Stimulated activated CD4-positive, alpha-beta T cell treated with anti-CD3 and anti-CD28 coated beads, Interleukin-4, amount 100 ng/mL, for 24 hours (primary cell): ENCODE data around the gene CCDC63.
"Not testable (repeated sequence)": the region's sequence is repeated elsewhere in the genome, so short reads cannot be mapped to it uniquely, and the experiment has no call there.

Experiments
- DNase-seq: peaks from one replicate; pipeline ENCODE4 v3.0.0-alpha.2; 2020

Gene CCDC63

DNA sequence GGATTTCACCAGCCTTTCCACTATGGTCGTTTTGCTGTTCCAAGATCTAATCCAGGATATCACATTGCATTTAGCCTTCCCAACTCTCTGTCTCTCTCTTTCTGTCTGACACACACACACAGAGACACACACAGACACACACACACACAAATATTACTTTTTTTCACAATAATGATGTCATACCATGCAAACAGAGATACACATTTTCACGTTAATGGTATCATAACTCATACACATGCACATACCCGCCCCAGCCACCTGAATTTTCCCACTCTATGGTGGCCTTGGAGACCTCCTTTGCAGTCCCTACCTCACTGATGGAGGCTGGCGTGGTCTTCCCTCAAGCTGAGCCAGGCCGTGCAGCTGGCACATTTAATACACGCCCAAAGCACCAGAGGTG, 80.8 kb downstream of the CCDC63 start:
- no peak for DNase-seq

GRCh38 chr12:110928700-110929099, 81.9 kb downstream of the CCDC63 start:
- DNase-seq = no peak

DNA sequence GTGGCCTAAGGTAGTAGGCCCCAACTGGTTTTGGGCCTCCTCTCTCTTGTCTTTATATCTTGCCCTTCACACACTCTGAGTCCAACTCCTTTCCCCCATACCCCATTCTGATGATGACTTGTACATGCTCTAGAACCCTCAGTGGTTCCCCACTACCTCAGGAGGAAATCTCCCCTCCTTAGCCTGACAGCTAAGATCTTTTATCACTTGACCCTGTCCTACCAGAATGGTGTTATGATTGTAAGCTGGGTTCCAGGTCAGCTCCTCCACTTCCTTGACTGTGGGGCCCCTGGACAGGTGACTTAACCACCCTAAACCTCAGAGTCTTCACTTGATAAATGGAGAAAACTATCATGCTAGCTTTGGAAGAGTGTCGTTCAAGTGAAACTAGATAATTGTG, 83.0 kb downstream of the CCDC63 start:
- DNase-seq = no peak

DNA sequence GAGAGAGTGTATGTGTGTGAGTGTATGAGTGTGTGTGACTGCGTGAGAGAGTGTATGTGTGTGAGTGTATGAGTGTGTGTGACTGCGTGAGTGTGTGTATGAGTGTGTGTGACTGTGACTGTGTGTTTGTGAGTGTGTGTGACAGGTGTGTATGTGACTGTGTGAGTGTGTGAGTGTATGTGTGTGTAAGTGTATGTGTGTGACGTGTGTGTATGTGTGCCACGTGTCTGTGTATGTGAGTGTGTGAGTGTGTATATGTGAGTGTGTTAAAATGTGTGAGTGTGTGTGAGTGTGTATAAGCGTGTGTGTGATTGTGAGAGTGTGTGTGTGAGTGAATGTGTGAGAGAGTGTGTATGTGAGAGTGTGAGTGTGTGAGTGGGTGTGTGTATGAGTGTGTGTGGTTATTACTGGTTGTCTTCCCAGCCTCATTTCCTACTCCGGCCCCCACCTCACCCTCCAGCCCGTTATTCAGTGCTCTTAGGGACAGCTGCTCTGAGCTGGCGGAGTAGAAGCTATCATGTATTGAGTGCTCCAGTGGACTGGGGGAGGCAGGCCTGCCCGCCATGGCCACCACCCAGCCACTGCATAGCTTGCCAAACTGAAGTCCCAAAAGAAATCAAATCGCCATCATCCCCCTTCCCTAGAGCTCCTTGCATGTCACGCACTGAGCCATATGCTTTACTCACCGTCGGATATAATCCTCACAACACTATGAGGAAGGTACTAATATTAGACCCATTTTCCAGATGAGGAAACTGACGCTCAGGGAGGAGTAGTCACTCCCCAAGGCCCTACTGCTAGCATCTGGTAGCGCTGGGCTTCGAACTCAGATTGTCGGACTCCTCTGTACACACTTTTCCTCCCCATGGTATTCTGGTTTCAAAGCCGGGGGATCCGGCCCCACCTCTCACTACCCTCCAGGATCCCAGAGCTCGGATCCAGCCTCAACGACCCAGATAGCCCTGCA, 83.8 kb downstream of the CCDC63 start:
- no peak for DNase-seq

GRCh38 chr12:110931315-110931728, 84.5 kb downstream of the CCDC63 start:
- DNase-seq = no peak

DNA sequence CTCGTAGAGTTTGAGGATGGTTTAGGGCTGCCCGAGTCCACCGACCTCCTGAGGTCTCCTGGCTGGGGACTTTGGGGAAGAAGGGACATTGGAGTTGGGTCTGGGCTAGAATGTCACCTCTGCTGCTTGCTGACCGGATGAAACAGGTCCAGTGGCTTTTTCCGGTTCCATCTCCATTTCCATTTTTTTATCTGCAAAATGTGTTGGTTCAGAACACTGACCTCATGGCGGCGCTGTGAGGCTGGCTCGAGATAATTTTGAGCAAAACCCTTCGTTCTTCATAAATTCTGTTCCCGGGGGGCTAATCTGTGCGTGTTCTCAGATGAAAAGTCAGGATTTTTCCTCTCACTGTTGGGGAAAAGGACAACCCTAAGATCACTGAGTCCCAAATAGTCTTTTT, 85.3 kb downstream of the CCDC63 start:
- DNase-seq = no peak

GRCh38 chr12:110933326-110933974, 86.7 kb downstream of the CCDC63 start:
- no peak for DNase-seq

DNA sequence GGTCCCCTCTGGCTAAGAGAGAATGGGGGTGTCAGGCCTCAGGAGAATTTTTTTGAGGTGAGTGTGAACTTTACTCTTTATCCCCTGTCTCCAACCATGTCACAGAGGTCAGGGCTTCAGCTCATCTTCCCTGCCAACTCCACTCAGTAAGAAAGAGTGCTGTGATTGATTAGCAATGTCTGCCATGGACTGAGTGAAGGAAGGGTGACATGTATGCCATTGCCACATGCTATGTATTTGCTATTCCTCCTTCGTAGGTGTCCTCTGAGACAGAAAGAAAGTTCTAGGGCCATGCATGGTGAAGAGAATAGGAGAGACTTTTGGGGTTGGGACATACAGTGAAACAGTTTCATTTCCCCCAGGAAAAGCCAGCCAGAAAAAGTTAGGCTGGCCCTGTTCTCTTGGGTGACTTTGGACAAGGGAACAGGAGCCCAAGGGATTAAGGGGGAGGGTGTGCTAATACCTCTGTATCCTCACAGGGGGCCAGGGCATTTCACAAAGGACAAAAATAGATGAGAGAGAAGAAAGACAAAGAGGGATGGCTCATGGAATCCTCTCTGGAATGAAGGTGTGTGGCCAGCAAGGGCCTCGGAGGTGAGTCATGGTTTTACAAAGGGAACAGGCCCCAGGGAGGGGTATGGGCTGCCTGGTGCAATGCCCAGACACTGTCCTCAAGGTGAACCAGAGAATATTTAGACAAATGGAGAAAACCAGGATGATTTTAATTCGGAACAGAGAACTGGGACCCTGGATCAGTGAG, 87.5 kb downstream of the CCDC63 start:
- no peak for DNase-seq

- DNase-seq = no peak
Observed at GRCh38 chr12:110935588-110935987, 88.8 kb downstream of the CCDC63 start.

DNA sequence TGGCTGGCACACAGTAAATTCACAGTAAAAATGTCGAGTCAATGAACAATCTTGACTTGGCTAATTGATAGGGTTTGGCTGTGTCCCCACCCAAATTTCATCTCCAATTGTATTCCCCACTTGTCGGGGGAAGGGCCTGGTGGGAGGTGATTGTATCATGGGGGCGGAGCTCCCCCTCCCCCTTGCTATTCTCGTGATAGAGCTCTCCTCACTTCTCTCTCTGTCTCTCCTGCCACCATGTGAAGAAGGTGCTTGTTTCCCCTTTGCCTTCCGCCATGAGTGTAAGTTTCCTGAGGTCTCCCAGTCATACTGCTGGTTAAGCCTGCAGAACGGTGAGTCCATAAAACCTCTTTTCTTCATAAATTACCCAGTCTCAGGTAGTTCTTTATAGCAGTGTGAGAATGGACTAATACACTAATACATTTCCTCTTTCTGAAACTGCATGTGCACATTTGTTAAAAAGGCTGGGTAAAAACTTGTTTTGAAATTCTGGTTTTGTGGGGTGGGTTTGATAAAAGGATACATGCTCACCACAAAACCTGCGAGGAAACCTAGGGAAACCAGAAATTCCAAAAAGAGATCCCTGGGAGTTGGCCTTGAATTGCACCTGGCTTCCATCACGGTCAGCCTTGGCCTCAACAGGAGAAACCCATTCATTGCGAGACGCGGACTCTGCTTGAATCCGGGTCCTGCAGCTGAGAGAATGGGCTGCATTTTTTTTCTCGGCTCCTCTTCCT, 89.7 kb downstream of the CCDC63 start:
- no peak for DNase-seq

DNA sequence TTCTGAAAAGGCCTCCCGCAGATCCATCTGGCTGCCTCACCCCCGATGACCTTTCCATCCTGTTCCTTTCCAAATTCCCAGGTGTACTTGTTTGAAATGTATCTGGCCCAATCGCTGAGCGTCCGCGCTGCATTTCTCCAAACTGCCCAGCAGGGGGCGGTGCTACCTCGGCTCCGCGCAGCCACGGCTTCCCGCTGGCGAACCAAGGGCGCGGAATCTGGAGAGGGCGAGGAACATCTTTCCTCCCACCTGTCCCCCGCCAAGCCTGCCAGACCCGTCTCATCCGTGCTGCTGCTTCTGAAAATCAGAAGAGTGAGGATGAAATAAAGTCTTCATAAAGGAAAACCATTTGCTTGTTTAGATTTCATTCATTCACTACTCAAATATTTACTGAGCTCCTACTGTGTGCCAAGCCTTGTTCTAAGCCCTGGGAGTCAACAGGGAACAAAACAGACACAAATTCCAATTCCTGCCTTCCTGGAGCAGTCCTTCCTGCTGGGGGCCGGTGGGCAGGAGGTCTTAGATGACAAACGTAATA, 90.4 kb downstream of the CCDC63 start:
- DNase-seq = peak; percentile 58

- DNase-seq = no peak
Observed at GRCh38 chr12:110940296-110940695, 93.5 kb downstream of the CCDC63 start.

DNA sequence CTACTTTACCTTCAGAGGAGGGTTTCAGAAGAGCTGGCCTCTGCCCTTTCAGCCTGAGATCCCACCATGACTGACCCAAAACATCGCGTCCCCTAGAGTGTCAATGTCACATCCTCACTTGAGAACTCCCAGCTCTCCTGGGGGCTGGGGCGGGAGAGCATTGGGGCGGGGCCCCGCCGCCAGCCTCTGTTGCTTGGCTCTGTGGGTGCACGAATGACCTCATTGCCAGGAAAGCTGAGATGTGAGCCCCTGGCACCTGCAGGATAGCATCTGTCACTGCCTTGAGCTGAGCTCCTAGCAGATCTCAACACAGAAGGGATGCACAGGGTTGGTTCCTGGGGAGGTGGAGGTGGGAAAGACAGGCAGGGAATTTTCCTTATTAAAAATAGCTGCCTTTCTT, 94.1 kb downstream of the CCDC63 start:
- no peak for DNase-seq

DNA sequence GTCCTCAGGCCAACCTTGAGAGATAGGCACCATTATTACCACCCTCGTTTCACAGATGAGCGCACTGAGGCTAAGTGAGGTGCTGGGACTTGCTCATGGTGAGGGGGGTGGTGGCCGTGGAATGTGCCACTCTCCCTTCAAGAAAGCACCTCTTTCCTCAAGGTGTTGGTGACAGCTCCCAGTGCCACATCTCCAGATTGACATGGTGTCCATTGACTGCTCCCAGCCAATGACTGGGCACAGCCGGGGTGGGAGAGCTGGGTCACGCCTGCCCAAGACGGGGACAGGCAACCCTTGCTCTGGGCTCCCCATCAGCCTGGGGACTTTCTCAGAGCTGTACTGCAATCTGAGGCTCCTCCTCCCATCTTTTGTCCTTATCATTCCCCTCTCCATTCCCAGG, 94.6 kb downstream of the CCDC63 start:
- no peak for DNase-seq

DNA sequence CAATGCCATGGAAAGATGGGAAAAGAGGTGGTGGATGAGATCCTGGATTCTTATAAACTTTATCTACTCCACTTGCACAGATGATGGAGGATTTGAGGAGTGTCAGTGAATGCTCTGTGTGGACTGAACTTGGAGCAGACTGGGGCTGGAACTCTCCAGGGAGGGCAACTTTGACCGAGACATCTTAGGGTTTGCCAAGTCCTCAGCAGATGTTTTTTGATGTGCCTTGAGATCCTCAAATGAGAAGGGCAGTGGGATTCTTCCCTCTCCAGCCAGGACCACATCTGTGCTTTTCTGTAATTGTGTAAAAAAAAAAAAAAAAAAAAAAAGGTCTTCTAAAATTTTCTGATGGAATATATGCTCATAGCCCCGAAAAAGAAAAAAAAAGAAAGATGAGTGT, 96.6 kb downstream of the CCDC63 start:
- DNase-seq = no peak

DNA sequence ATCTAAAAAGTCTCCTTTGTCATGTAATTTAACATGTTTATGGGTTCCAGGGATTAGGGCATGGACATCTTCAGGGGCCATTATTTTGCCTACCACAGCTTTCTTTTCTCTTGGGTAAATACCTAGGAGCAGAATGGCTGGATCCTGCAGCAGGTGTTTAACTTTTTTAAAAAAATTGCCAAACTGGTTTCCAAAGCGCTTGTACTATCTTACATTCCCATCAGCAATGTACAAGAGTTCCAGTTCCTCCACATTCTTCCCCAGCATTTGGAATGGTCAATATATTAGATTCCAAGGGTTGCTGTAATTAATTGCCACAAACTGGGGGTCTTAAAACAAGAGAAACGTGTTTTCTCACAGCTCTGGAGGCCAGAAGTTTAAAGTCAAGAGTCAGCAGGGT, 101.3 kb downstream of the CCDC63 start:
- DNase-seq = no peak

DNA sequence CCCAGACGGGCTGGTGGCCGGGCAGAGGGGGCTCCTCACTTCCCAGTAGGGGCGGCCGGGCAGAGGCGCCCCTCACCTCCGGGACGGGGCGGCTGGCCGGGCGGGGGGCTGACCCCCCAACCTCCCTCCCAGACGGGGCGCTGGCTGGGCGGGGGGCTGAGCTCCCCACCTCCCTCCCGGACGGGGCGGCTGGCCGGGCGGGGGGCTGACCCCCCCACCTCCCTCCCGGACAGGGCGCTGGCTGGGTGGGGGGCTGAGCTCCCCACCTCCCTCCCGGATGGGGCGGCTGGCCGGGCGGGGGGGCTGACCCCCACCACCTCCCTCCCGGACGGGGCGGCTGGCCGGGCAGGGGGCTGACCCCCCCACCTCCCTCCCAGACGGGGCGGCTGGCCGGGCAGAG, 103.7 kb downstream of the CCDC63 start:
- not testable (repeated sequence) for DNase-seq

- DNase-seq = not testable (repeated sequence)
Observed at GRCh38 chr12:110950867-110951266, 104.1 kb downstream of the CCDC63 start.
